Upper lobe of left lung (tissue), 6 donors: ENCODE measurements around the gene PPP2R5D. TPM values are rescaled to one million over a fixed set of nuclear protein-coding genes. Genes with fewer than 3 reads are reported as not detected.

Source experiments
- ATAC-seq, 2 donors: fragments of 200-7000 bp; cut with Tn5 transposase; one replicate each; pipeline ENCODE4 v1.9.1; 2022; ENCODE audit warnings: mild to moderate bottlenecking in 2 of 2, moderate library complexity in 2 of 2; ENCODE audit not compliant: low FRiP score in 2 of 2
- DNase-seq, 2 donors: peaks; one replicate each; pipeline ENCODE4 v3.0.0-alpha.2; 2019 to 2020
- H3K27ac ChIP-seq, 4 donors: fragments of 200-600 bp; sonication (generic); one replicate each; pipeline ENCODE4 v1.5.1; 2016 to 2019
- H3K27me3 ChIP-seq, 4 donors: fragments of 200-600 bp; sonication (generic); one replicate each; pipeline ENCODE4 v1.5.1; 2017 to 2019
- H3K36me3 ChIP-seq, 4 donors: fragments of 200-600 bp; sonication (generic); one replicate each; pipeline ENCODE4 v1.5.1; 2016 to 2019
- H3K4me1 ChIP-seq, 4 donors: fragments of 200-600 bp; sonication (generic); one replicate each; pipeline ENCODE4 v1.5.1; 2018 to 2019
- H3K4me3 ChIP-seq, 4 donors: fragments of 200-600 bp; sonication (generic); one replicate each; pipeline ENCODE4 v1.5.1; 2017 to 2019; ENCODE audit warnings: mild to moderate bottlenecking in 2 of 4, moderate library complexity in 1 of 4
- H3K9me3 ChIP-seq, 4 donors: fragments of 200-600 bp; sonication (generic); one replicate each; pipeline ENCODE4 v1.5.1; 2018 to 2019
- EP300 ChIP-seq, 4 donors: sonication (generic); formaldehyde crosslinking; IDR thresholded peaks; one replicate each; pipeline ENCODE4 v1.5.1; 2017; ENCODE audit warnings: antibody characterized with exemption in 4 of 4, control low read depth in 2 of 4
- POLR2A ChIP-seq, 4 donors: fragments of 450-650 bp; IDR thresholded peaks; one replicate each; pipeline ENCODE4 v1.5.1; 2016 to 2017; ENCODE audit warnings: antibody characterized with exemption in 4 of 4, mild to moderate bottlenecking in 2 of 4
- POLR2AphosphoS5 ChIP-seq, 2 donors: sonication (generic); formaldehyde crosslinking; IDR thresholded peaks; one replicate each; pipeline ENCODE4 v1.5.1; 2017; ENCODE audit warnings: antibody characterized with exemption in 2 of 2
- WGBS, 2 donors: methylation state at CpG; one replicate each; pipeline ENCODE4 v1.1.5; 2017 to 2018; 5-methylcytosine and 5-hydroxymethylcytosine counted together
- total RNA-seq, 6 donors: library from RNA; depleted of rRNA in 4 of 6; stranded (reverse); fragments of >200 nt in 4 of 6; gene quantifications; one replicate each; pipeline versions ENCODE4 v1.1.0 to v1.2.1, GENCODE V29; 2016 to 2021
- TF ChIP-seq, protein P1 (sequence below), 6 experiments: fragments of 450-650 bp in 4 of 6; fragments of 200-600 bp in 2 of 6; sonication (generic) in 2 of 6; IDR thresholded peaks; one replicate each; pipeline ENCODE4 v1.5.1; 2016 to 2019; ENCODE audit warnings: antibody characterized with exemption in 6 of 6
- donor health status: DM: no; HTN: no; CAD: no; lungs with moderate emphysema.
- donor health status: DM: no; HTN: yes; CAD: no; lungs with severe emphysema.

PPP2R5D gene
- total RNA-seq, 6 donors from 2014 or later = 22.8 to 45.1 (median 27.3) TPM

DNA sequence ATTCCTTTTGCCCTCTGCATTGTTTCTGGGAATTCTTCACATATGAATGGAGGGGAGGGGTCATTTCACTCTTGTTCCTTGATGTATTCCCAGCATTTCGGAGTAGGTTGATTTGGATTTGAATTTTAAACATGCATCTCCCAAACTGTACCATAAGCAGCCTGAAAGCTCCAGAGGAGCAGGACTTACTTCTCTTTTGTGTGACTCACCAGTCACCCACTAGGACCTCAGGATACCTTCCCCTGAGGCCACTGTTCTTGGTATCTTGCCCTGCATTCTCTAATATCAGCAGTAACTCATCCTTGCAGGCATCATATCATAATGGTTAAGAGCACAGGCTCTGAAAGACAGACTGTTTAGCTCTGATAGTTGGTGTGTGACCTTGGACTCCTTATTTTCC lies 74.2 kb downstream of the PPP2R5D start:
- TF ChIP-seq, protein P1, sequence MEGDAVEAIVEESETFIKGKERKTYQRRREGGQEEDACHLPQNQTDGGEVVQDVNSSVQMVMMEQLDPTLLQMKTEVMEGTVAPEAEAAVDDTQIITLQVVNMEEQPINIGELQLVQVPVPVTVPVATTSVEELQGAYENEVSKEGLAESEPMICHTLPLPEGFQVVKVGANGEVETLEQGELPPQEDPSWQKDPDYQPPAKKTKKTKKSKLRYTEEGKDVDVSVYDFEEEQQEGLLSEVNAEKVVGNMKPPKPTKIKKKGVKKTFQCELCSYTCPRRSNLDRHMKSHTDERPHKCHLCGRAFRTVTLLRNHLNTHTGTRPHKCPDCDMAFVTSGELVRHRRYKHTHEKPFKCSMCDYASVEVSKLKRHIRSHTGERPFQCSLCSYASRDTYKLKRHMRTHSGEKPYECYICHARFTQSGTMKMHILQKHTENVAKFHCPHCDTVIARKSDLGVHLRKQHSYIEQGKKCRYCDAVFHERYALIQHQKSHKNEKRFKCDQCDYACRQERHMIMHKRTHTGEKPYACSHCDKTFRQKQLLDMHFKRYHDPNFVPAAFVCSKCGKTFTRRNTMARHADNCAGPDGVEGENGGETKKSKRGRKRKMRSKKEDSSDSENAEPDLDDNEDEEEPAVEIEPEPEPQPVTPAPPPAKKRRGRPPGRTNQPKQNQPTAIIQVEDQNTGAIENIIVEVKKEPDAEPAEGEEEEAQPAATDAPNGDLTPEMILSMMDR (IDR thresholded peaks at IDR 0.05) = no peak
- TF ChIP-seq POLR2A (IDR thresholded peaks at IDR 0.05) (no peak), POLR2AphosphoS5 (IDR thresholded peaks at IDR 0.05) (no peak), EP300 (IDR thresholded peaks at IDR 0.05) (no peak)
- peak overlapping the region; percentile 74 to 95 (median 78) for H3K4me3 ChIP-seq
- H3K4me1 ChIP-seq = peaks cover 27 to 35% (median 30%) of the 10 kb centered on the region in 4 donors
- ATAC-seq (no peak), DNase-seq (no peak)
- 60 to 79% methylated on average over 1 of the region's 1 CpG for WGBS, 2 donors
- H3K27me3 ChIP-seq = no peaks in the 10 kb centered on the region
- H3K36me3 ChIP-seq = peaks cover 4 to 30% (median 18%) of the 10 kb centered on the region in 4 donors
- no peaks in the 10 kb centered on the region for H3K9me3 ChIP-seq
- H3K27ac ChIP-seq = peak overlapping the region; percentile 80 to 93 (median 92)

DNA sequence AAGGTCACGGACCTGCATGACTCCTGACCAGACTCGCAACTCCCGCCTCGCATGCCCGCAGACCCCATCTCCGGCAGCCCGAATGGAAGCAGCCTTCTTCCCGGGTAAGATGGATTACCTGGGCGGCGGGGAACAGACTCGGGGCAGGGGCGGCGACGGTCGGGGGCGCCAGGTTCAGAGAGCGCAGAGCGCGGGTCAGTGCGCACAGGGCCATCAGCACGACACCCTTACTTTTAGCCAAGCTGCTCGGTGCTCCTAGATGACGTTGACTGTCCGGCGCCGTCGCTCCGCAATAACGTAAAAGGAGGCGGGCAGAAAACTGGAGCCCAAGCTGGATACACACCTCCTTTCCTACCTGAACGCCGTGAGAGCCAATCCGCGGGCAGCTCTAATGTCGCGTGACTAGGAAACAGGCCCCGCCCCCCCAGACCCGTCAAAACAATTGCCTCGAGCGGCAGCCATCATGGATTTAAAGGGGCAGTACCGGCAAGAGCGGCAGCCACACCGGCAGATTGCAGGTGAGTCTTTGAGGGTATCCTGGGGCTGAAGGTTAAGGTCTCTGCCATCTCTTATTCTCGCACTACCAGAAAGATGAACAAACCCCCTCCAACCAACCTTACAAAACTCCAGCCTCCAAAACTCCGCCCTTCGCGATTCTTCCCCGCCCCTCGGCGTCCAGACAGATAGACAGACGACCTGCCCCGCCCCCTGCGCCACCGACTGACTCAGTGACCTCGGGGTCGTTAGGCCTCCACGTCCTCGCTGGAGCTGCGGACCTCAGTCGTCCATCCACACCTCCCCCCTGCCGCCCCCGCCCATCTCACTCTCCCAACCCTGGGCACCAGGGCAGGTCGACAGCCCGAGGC lies 75.0 kb downstream of the PPP2R5D start, which contains the start of the genes KLC4 and MRPL2:
Gene KLC4 (plus strand): TSS at position 464 of the 866 bp plus-strand sequence. CDS start 1,705 bp downstream, outside the sequence.
Gene MRPL2 (minus strand): TSS at position 267 of the 866 bp plus-strand sequence. CDS start 53 bp downstream, at position 214.
- Histone ChIP-seq H3K27me3 (no peaks in the 10 kb centered on the region), H3K4me1 (peaks cover 23 to 32% (median 26%) of the 10 kb centered on the region in 4 donors), H3K9me3 (no peaks in the 10 kb centered on the region), H3K36me3 (peaks cover 4 to 35% (median 18%) of the 10 kb centered on the region in 4 donors), H3K27ac (peak within 1 kb of the TSS; percentile 80 to 93 (median 92)), H3K4me3 (peak within 1 kb of the TSS; percentile 74 to 95 (median 78))
- WGBS, 2 donors = 0% methylated on average over 24 to 35 of the region's 64 CpGs
- DNase-seq (peak; percentile 95 to 98), ATAC-seq (peak; percentile 98)
- peak; percentile 93 to 95 for TF ChIP-seq POLR2AphosphoS5 (IDR thresholded peaks at IDR 0.05)
- peak in 1 of 4 donors; percentile 42 for TF ChIP-seq EP300 (IDR thresholded peaks at IDR 0.05)
- peak in 3 of 4 donors; percentile 78 to 86 (median 81) for TF ChIP-seq POLR2A (IDR thresholded peaks at IDR 0.05)
- TF ChIP-seq, protein P1 (IDR thresholded peaks at IDR 0.05) = no peak

DNA sequence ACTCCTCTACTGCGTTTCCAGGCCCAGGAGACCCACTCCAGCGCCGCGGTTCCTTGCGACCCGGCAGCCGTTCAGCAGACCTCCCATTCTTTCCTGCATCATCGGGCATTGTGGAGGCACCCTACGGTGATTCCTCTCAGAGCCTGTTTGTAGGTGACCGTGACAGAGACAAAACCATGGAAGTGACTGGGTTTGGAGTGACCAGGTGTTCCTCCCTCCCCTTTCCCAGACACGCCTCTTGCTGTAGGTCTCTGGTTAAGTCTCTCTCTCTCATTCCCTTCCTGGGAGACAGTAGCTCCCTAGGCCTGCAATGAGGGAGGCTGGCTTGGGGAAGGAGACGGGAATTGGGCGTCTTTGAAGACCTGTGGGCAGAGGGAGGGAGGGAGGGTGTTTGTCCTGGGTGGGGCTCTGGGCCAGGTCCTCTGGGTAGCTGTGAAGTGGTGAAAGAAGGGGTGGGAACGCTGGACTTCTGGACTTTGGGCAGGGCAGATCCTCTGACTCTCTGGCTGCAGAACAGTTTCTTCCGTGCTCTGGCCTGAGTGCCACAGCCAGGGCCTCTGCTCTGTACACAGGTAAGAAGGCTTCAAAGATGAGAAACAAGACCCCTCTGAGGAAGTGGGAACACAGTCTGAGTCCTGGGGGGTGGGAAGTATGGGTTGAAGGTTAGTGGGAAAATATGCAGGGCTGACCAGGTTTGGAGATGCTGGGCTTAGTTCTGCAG lies 75.8 kb downstream of the PPP2R5D start:
- H3K9me3 ChIP-seq = no peaks in the 10 kb centered on the region
- peak overlapping the region; percentile 43 to 79 (median 76) for H3K4me3 ChIP-seq
- peaks cover 20 to 29% (median 25%) of the 10 kb centered on the region in 4 donors for H3K4me1 ChIP-seq
- peak overlapping the region; percentile 80 to 93 (median 92) for H3K27ac ChIP-seq
- DNase-seq (peak in 1 of 2 donors; percentile 65), ATAC-seq (peak; percentile 7 to 61)
- TF ChIP-seq POLR2A (IDR thresholded peaks at IDR 0.05) (peak in 1 of 4 donors; percentile 17), EP300 (IDR thresholded peaks at IDR 0.05) (no peak), POLR2AphosphoS5 (IDR thresholded peaks at IDR 0.05) (peak in 1 of 2 donors; percentile 27)
- TF ChIP-seq, protein P1 (IDR thresholded peaks at IDR 0.05) = no peak
- peaks cover 4 to 38% (median 18%) of the 10 kb centered on the region in 4 donors for H3K36me3 ChIP-seq
- H3K27me3 ChIP-seq = no peaks in the 10 kb centered on the region
- WGBS, 2 donors = 12 to 24% methylated on average over 7 to 14 of the region's 15 CpGs

DNA sequence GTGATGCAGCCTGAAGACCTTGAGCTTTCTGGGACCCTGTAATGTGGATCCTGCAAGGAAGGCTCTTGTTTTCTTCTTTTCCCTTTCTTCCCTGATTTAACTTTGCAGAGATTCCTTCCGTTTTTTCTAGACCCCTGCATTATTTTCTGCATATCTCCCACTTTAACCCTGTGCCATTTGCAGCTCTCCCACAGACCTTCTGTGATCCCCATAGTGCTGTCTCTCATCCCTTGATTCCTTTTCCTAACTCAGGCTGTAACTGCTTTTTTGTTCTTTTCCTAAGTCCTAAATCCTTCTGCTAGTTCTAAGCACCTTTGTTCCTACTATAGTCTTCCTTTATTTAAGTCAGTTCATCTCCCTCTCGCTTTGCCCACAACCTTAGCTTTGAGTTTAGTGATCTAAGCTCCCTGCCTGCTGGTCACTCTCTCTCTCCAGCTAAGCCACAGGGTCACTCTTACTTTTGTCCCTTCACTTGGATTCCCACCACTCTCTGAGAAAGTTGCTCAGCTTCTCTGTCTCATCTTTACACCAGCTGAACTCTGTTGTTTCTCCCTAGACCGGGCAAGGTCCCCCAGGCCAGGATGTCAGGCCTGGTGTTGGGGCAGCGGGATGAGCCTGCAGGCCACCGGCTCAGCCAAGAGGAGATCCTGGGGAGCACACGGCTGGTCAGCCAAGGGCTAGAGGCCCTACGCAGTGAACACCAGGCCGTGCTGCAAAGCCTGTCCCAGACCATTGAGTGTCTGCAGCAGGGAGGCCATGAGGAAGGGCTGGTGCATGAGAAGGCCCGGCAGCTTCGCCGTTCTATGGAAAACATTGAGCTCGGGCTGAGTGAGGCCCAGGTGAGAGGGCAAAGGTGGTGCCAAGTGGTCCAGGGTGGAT lies 76.6 kb downstream of the PPP2R5D start:
- H3K4me3 ChIP-seq = peak overlapping the region in 3 of 4 donors; percentile 74 to 79 (median 77)
- H3K27me3 ChIP-seq = no peaks in the 10 kb centered on the region
- H3K9me3 ChIP-seq = no peaks in the 10 kb centered on the region
- H3K36me3 ChIP-seq = peaks cover 0 to 40% (median 19%) of the 10 kb centered on the region in 4 donors
- peak overlapping the region in 3 of 4 donors; percentile 80 to 93 (median 91) for H3K27ac ChIP-seq
- no peak for ATAC-seq
- WGBS, 2 donors = 85 to 89% methylated on average over 12 of the region's 12 CpGs
- DNase-seq = no peak
- H3K4me1 ChIP-seq = peaks cover 20 to 29% (median 25%) of the 10 kb centered on the region in 4 donors
- no peak for TF ChIP-seq POLR2A (IDR thresholded peaks at IDR 0.05)
- TF ChIP-seq, protein P1 (IDR thresholded peaks at IDR 0.05) = no peak
- TF ChIP-seq EP300 (IDR thresholded peaks at IDR 0.05) = no peak
- TF ChIP-seq POLR2AphosphoS5 (IDR thresholded peaks at IDR 0.05) = no peak
